K562 treated with DMSO at 1 percent for 48 hours (cell line): ENCODE results near the gene KCNK2. TPM values are rescaled to one million over a fixed set of nuclear protein-coding genes. Genes with fewer than 3 reads are reported as not detected.

ENCODE experiments used
- total RNA-seq: library from RNA; unstranded; fragments of 300-600 nt; gene quantifications from 2 replicates; pipeline ENCODE4 v1.2.3, GENCODE V29; 2022; ENCODE audit warnings: low replicate concordance; ENCODE audit errors: extremely low read depth

KCNK2 gene
- not detected in 2 replicates for total RNA-seq

GRCh38 chr1:215082532-215083382 is at the start of gene KCNK2:
Gene KCNK2 (plus strand): TSS chr1:215082737. CDS start chr1:215083386, 649 bp downstream.

